Astrocyte (in vitro differentiated cells and primary cell): ENCODE data around the gene NPPB. TPM values are rescaled to one million over a fixed set of nuclear protein-coding genes. Genes with fewer than 3 reads are reported as not detected.

Source experiments
- DNase-seq: peaks from one replicate; pipeline ENCODE4 v3.0.0-alpha.2; 2010; ENCODE audit warnings: low read depth
- FAIRE-seq: peaks from 2 replicates; lab custom pipeline; 2011; peaks lifted over from hg19 to GRCh38; lab: Jason Lieb, UNC
- H2AFZ ChIP-seq: 2 replicates; pipeline ENCODE4 v1.6.0; 2012; ENCODE audit warnings: low read depth, low read length, inconsistent platforms
- H3K27ac ChIP-seq: 2 replicates; pipeline ENCODE4 v1.5.1; 2011; ENCODE audit warnings: low read depth, low read length, inconsistent platforms
- H3K27me3 ChIP-seq: 2 replicates; pipeline ENCODE4 v1.6.0; 2011; ENCODE audit warnings: low read length, inconsistent platforms; ENCODE audit not compliant: insufficient read depth
- H3K36me3 ChIP-seq: 2 replicates; pipeline ENCODE4 v1.5.1; 2011; ENCODE audit warnings: low read length, inconsistent platforms; ENCODE audit not compliant: insufficient read depth
- H3K4me1 ChIP-seq: 2 replicates; pipeline ENCODE4 v1.5.1; 2011; ENCODE audit warnings: low read length, inconsistent platforms; ENCODE audit not compliant: insufficient read depth
- H3K4me2 ChIP-seq: 2 replicates; pipeline ENCODE4 v1.6.0; 2012; ENCODE audit warnings: low read length, inconsistent platforms
- H3K4me3 ChIP-seq: 2 replicates; pipeline ENCODE4 v1.5.1; 2011; ENCODE audit warnings: low read depth, mild to moderate bottlenecking, low read length, inconsistent platforms; ENCODE audit not compliant: insufficient read depth
- H3K79me2 ChIP-seq: 2 replicates; pipeline ENCODE4 v1.6.0; 2012; ENCODE audit warnings: mild to moderate bottlenecking, low read length, inconsistent platforms; ENCODE audit not compliant: insufficient read depth
- H3K9ac ChIP-seq: 2 replicates; pipeline ENCODE4 v1.6.0; 2012; ENCODE audit warnings: mild to moderate bottlenecking, low read length, inconsistent platforms
- H3K9me3 ChIP-seq: 2 replicates; pipeline ENCODE4 v1.5.1; 2012; ENCODE audit warnings: low read depth, mild to moderate bottlenecking, low read length, inconsistent platforms; ENCODE audit not compliant: insufficient read depth
- H4K20me1 ChIP-seq: 2 replicates; pipeline ENCODE4 v1.6.0; 2012; ENCODE audit warnings: low read length, inconsistent platforms; ENCODE audit not compliant: insufficient read depth
- H3K27ac Mint-ChIP-seq: one replicate; pipeline ENCODE4 v1.8.0; 2021; ENCODE audit warnings: mild to moderate bottlenecking, mixed read lengths; ENCODE audit not compliant: unreplicated experiment
- H3K27me3 Mint-ChIP-seq: one replicate; pipeline ENCODE4 v1.8.0; 2021; ENCODE audit warnings: low read depth, mixed read lengths; ENCODE audit not compliant: unreplicated experiment
- H3K36me3 Mint-ChIP-seq: one replicate; pipeline ENCODE4 v1.8.0; 2021; ENCODE audit warnings: low read depth, mixed read lengths; ENCODE audit not compliant: unreplicated experiment
- H3K4me1 Mint-ChIP-seq: one replicate; pipeline ENCODE4 v1.8.0; 2021; ENCODE audit warnings: low read depth, mixed read lengths; ENCODE audit not compliant: unreplicated experiment
- H3K4me3 Mint-ChIP-seq: one replicate; pipeline ENCODE4 v1.8.0; 2021; ENCODE audit warnings: mild to moderate bottlenecking, moderate library complexity, mixed read lengths; ENCODE audit not compliant: unreplicated experiment
- H3K9me3 Mint-ChIP-seq: one replicate; pipeline ENCODE4 v1.8.0; 2021; ENCODE audit warnings: mild to moderate bottlenecking, mixed read lengths; ENCODE audit not compliant: unreplicated experiment
- EZH2 ChIP-seq: IDR thresholded peaks from 2 replicates; pipeline ENCODE4 v1.6.1; 2012; ENCODE audit warnings: mild to moderate bottlenecking, low read length, inconsistent platforms; ENCODE audit not compliant: insufficient read depth
- total RNA-seq: library from RNA; stranded (reverse); gene quantifications from 2 replicates; pipeline ENCODE4 v1.2.1, GENCODE V29; 2021
- TF ChIP-seq, protein P1 (sequence below): IDR thresholded peaks from 2 replicates; pipeline ENCODE4 v1.5.1; 2011; ENCODE audit warnings: low read depth, mild to moderate bottlenecking, inconsistent platforms, low read length, moderate library complexity; ENCODE audit not compliant: insufficient read depth

NPPB gene
- total RNA-seq, 1 donor from 2014 or later: 449 TPM

DNA sequence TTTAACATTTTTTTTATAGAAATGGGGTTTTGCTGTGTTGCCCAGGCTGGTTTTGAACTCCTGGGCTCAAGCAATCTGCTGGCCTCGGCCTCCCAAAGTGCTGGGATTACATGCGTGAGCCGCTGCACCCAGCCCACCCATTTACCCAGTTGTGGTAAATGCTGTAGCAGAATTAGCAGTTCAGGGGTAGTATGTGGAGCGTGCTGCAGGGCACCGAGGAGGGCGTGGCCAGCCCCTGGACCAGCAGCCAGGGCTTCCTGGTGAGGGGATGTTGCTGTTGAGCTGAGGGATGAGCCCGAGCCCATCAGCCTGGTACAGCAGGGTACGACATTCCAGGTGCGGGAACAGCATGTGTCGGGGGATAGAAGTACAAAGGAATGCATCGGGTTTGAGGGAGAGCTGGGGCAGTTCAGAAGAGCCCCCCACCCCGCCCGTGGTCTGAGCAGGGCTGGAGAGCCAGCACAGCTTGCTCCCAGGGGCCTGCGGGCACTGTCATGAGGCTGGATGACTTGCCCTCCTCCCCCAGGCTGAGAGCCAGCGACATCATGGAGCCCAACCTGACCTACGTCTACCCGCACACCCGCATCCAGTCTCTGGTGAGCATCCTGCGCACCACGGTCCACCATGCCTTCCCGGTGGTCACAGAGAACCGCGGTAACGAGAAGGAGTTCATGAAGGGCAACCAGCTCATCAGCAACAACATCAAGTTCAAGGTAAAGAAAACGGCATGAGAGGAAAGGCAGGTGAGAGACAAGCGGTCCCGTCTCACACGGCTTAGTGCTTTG is 23.1 kb downstream of the NPPB start:
- FAIRE-seq (no peak), DNase-seq (no peak)
- Histone ChIP-seq H3K4me1 (no peaks in the 10 kb centered on the region), H4K20me1 (peaks cover 61% of the 10 kb centered on the region), H3K36me3 (peaks cover 51% of the 10 kb centered on the region), H3K9ac (no peak overlapping the region), H3K27me3 (no peaks in the 10 kb centered on the region), H3K27ac (no peak overlapping the region), H3K79me2 (no peaks in the 10 kb centered on the region), H3K4me2 (no peak overlapping the region), H3K4me3 (no peak overlapping the region), H3K9me3 (no peaks in the 10 kb centered on the region), H2AFZ (no peak overlapping the region)
- H3K27ac Mint-ChIP-seq: peak overlapping the region; percentile 48
- H3K36me3 Mint-ChIP-seq: peaks cover 16% of the 10 kb centered on the region
- TF ChIP-seq EZH2: no peak
- TF ChIP-seq, protein P1, sequence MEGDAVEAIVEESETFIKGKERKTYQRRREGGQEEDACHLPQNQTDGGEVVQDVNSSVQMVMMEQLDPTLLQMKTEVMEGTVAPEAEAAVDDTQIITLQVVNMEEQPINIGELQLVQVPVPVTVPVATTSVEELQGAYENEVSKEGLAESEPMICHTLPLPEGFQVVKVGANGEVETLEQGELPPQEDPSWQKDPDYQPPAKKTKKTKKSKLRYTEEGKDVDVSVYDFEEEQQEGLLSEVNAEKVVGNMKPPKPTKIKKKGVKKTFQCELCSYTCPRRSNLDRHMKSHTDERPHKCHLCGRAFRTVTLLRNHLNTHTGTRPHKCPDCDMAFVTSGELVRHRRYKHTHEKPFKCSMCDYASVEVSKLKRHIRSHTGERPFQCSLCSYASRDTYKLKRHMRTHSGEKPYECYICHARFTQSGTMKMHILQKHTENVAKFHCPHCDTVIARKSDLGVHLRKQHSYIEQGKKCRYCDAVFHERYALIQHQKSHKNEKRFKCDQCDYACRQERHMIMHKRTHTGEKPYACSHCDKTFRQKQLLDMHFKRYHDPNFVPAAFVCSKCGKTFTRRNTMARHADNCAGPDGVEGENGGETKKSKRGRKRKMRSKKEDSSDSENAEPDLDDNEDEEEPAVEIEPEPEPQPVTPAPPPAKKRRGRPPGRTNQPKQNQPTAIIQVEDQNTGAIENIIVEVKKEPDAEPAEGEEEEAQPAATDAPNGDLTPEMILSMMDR: no peak
- no peaks in the 10 kb centered on the region for H3K27me3 Mint-ChIP-seq
- no peaks in the 10 kb centered on the region for H3K9me3 Mint-ChIP-seq
- H3K4me1 Mint-ChIP-seq: peaks cover 3% of the 10 kb centered on the region
- no peak overlapping the region for H3K4me3 Mint-ChIP-seq

DNA sequence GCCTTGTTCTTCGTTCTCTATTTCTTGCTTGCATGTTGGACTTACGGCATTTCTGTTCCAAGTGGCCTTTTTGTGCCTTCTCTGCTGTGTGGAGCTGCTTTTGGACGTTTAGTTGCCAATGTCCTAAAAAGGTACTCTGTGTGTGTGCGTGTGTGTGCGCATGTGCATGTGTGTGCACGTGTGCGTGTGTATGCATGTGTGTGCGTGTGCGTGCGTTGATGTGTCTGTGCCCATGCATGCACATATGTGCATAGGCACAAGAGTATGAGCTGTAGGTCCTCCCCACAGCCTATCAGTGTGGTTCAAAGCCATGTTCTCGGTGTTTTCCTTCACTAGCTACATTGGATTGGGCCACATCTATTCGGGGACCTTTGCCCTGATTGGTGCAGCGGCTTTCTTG is 24.8 kb downstream of the NPPB start:
- H3K4me1 Mint-ChIP-seq: peaks cover 3% of the 10 kb centered on the region
- no peak for FAIRE-seq
- Histone ChIP-seq H3K27me3 (no peaks in the 10 kb centered on the region), H3K4me2 (no peak overlapping the region), H3K9me3 (no peaks in the 10 kb centered on the region), H2AFZ (no peak overlapping the region), H3K9ac (no peak overlapping the region), H4K20me1 (peaks cover 45% of the 10 kb centered on the region), H3K36me3 (peaks cover 50% of the 10 kb centered on the region), H3K27ac (no peak overlapping the region), H3K79me2 (no peaks in the 10 kb centered on the region), H3K4me1 (no peaks in the 10 kb centered on the region), H3K4me3 (no peak overlapping the region)
- no peak for DNase-seq
- H3K4me3 Mint-ChIP-seq: no peak overlapping the region
- TF ChIP-seq, protein P1: no peak
- no peak for TF ChIP-seq EZH2
- H3K27me3 Mint-ChIP-seq: no peaks in the 10 kb centered on the region
- no peaks in the 10 kb centered on the region for H3K9me3 Mint-ChIP-seq
- peaks cover 14% of the 10 kb centered on the region for H3K36me3 Mint-ChIP-seq
- no peak overlapping the region for H3K27ac Mint-ChIP-seq

DNA sequence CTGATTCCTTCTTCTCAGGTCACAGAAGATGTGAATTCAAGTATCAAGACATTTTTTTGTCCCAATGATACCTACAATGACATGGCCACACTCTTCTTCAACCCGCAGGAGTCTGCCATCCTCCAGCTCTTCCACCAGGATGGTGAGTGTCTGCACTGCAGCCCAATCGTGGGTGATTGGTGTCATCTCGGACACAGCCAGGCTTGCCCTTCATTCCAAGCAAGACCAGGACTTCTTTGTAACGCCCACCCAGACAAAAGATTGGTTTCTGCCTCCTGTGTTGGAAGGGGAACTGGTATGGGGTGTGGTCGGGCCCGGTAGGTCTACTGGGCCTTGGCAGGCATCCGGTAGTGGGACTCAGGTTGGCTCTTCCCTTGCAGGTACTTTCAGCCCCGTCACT is 25.2 kb downstream of the NPPB start:
- DNase-seq (no peak), FAIRE-seq (no peak)
- Histone ChIP-seq H3K79me2 (no peaks in the 10 kb centered on the region), H3K27ac (no peak overlapping the region), H3K27me3 (no peaks in the 10 kb centered on the region), H2AFZ (no peak overlapping the region), H3K9ac (no peak overlapping the region), H3K9me3 (no peaks in the 10 kb centered on the region), H3K4me1 (no peaks in the 10 kb centered on the region), H3K36me3 (peaks cover 48% of the 10 kb centered on the region), H3K4me2 (no peak overlapping the region), H4K20me1 (peaks cover 42% of the 10 kb centered on the region), H3K4me3 (no peak overlapping the region)
- no peak overlapping the region for H3K4me3 Mint-ChIP-seq
- no peak for TF ChIP-seq EZH2
- TF ChIP-seq, protein P1: no peak
- peaks cover 16% of the 10 kb centered on the region for H3K36me3 Mint-ChIP-seq
- H3K9me3 Mint-ChIP-seq: no peaks in the 10 kb centered on the region
- H3K27me3 Mint-ChIP-seq: no peaks in the 10 kb centered on the region
- no peak overlapping the region for H3K27ac Mint-ChIP-seq
- peaks cover 3% of the 10 kb centered on the region for H3K4me1 Mint-ChIP-seq
